GM20000 (cell line): Measurements from ENCODE around the gene DPM3.

ENCODE experiments used
- DNase-seq: peaks from one replicate; pipeline ENCODE4 v3.0.0; 2012; ENCODE audit warnings: low spot score
- CTCF ChIP-seq: IDR thresholded peaks from 2 replicates; pipeline ENCODE4 v1.5.1; 2012; ENCODE audit warnings: mild to moderate bottlenecking, control low read depth; ENCODE audit errors: extremely low read depth, missing control alignments

Gene DPM3

DNA sequence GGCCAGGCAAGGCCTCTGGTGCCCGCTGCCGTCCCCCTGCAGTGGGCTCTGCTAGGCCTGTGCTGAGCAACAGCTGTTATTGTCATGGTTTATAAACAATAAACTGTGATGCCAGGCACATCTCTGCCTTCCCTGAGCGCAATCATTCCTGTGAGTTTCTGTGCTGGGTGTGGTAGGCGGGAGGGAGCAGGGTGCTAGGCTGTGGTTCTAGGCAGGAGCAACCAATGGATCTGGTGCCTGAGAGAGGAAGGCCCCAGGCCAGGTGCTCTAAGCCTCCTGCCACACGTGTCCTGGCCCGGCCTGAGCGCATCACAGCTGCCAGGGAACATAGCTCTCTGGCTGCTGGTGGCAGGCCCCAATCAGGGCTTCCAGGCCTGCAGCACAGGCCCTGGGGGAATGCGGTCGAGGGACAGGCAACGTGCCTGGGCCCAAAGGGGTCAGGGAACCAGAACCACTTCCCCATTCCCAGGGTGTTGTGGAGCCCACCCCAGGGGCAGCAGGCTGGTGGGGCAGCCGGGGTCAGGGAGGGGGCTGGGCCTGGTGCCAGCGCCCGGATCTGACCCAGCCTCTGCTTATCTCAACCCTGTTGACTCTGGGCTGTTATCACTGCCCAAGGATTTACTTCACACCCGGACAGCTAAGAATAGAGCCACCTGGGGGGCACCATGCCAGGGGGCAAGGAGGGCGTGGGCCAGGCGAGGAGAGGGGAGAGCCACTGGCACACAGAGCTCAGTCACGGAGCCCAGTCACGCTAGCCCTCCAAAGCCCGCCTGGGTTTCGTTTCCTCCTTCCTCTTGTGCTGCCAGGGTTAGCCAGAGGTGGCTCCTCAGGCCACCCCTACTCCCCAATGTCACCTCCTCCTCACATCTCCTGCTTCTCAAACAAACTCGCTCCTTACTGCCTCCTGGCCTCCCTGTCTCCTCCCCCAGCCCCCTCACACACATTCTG is 44.8 kb upstream of the DPM3 start:
- no peak for TF ChIP-seq CTCF
- peak; percentile 86 for DNase-seq

- TF ChIP-seq CTCF: no peak
- peak; percentile 11 for DNase-seq
Observed at GRCh38 chr1:155184351-155184811, 44.0 kb upstream of the DPM3 start.

DNA sequence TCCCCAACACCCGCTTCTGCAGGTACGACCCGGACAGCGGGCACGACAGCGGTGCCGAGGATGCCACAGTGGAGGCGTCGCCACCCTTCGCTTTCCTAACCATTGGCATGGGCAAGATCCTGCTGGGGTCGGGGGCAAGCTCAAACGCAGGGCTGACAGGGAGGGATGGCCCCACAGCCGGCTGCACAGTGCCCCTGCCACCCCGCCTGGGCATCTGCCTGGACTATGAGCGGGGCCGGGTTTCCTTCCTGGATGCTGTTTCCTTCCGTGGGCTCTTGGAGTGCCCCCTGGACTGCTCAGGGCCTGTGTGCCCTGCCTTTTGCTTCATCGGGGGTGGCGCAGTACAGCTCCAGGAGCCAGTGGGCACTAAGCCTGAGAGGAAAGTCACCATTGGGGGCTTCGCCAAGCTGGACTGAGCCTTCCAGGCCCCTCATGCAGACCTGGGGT is 43.5 kb upstream of the DPM3 start:
- DNase-seq: no peak
- TF ChIP-seq CTCF: no peak

DNA sequence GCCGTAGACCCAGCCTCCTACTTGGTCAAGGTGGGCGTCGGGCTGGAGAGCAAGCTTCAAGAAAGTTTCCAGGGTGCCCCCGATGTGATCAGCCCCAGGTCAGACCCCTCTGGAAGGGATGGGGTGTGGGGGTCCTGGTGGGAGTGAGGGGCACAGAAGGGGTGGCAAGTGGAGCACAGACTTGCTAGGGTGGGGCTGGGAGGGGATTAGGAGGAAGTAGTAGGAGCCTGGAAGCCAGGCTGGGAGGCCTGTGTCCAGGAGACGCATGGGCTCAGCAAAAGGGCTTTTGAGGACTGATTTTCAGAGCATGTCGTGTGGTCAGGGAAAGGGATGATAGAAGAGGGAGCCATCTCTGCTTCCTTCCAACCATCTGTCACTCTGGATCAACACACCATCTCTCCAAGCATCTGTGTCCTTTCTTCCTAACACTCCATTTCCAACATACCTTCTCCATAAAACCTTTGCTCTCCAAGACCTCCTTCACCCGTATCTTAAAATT is 41.8 kb upstream of the DPM3 start:
- no peak for DNase-seq
- no peak for TF ChIP-seq CTCF

DNA sequence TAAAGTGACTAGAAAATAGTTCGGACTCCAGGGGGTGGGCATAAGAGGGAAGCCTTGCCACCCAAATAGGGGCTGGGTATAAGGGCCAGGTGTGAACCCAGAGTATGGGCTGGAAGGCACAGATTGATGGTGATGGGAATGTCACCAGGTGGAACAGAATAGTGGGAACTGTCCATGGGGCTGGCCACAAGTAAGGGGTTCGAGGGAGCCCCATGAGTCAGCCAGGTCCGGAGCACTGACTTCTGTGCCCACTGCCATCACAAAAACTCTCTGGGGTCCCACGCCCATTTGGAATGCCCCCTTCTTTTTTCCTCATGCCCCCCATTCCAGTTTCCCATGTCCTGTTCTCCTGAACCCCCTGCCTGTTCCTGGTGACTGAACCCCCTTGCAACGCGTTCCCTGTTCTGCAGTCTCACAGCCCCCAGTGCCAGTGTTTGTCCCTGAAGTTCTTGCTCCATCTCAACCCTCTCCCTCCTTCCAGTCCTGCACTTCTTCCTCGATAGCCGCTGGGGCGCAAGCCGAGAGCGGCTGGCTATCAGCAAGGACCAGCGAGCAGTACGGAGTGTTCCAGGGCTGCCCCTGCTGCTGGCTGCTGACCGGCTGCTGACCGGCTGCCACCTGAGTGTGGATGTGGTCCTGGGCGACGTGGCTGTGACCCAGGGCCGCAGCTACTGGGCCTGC is 41.2 kb upstream of the DPM3 start:
- no peak for TF ChIP-seq CTCF
- no peak for DNase-seq

DNA sequence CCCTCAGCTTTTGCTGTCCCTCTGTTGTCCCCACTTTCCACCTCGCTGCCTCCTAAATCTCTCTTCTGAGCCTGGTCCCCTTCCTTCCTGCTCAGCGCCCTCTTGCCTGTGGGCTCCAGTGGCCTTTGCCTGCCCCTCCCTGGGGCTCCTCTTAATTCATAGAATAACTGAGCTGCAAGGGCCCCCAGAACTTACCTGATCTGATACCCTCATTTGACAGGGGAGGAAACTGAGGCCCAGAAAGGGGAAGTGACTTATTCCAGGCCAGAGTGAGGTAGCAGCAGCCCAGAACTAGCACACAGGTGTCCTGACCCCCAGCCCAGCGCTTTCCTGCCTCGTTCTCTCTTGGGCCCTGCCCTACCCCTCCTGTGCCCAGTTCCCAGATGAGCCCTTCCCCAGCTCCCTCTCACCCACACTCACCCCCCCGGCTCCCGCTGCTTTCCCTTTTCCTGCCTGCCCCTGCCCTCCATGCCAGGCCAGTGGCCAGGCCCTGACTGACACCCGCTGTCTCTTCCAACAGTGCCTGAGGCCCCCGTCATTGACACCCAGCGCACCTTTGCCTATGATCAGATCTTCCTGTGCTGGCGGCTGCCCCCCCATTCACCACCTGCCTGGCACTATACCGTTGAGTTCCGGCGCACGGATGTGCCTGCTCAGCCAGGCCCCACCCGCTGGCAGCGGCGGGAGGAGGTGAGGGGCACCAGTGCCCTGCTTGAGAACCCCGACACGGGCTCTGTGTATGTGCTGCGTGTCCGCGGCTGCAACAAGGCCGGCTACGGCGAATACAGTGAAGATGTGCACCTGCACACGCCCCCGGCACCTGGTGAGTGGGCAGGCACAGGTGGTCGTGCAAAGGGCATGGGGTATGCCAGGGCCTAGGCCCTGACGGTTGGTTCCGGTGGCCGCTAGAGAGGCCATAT is 39.0 kb upstream of the DPM3 start:
- DNase-seq: no peak
- TF ChIP-seq CTCF: no peak
